ENCODE data around the gene INIP.

The INIP gene

DNA sequence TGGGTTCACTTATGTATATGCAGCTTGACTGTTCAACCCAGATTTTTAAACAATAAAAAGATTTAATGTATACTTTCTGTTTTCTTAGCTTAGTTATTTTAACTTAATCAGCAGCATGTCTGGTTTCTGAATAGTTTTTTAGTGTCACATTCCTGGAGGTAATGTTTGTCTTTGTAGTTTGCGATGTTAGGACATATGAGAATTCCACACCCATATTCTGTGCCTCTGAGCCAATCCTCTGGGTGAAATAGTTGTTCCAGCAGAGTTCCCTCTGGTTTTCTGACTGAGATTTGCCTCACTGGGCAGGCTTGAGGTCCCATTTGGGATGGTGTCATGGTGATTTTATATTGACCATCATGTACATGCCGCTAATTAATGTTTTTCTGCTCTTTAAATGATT lies 48.6 kb downstream of the INIP start:
- DNase-seq, result no peak

DNA sequence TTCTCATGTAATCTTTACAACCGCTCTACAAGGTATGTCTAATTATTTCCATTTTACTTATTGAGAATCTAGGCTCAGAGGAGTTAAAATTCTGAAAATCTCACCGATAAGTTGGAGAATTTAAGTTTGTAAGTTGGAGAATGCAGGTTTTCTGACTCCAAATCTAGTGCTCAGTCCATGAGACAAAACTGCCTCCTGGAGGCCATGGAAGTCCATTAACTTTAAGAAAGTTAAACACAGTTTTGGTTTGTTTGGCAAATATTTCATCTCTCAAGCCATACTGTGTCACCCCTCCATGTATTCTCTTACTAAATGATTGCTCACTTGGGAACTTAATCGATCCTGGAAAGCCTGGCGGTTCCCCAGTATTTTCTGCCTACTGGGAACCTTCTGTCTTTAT lies 52.6 kb downstream of the INIP start:
- peak; percentile 32 for DNase-seq

GRCh38 chr9:112664531-112664930 lies 53.4 kb downstream of the INIP start:
- peak; percentile 73 for DNase-seq

DNA sequence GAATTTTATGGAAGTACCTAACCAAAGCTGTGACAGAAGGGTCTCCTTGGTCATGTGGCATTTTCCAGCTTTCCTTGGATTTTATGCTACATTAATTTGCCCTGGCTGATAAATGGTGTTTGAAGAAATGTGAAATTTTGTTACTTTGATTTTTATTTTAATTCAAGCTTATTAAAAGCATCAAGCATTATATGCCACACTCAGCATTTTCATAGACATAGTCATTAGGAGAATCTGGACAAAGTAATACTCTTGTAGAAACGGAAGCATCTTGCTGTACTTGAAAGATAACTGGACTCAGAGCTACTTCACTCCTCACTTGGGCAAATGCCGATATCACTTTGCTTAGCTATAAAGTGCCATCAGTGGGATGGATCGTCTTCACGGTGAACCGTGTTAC lies 54.2 kb downstream of the INIP start:
- DNase-seq, result no peak

GRCh38 chr9:112659906-112660305 lies 58.0 kb downstream of the INIP start:
- no peak for DNase-seq

- no peak for DNase-seq
These were observed 62.2 kb downstream of the INIP start for GRCh38 chr9:112655668-112656067.

GRCh38 chr9:112654282-112654681 lies 63.6 kb downstream of the INIP start:
- DNase-seq, result no peak

DNA sequence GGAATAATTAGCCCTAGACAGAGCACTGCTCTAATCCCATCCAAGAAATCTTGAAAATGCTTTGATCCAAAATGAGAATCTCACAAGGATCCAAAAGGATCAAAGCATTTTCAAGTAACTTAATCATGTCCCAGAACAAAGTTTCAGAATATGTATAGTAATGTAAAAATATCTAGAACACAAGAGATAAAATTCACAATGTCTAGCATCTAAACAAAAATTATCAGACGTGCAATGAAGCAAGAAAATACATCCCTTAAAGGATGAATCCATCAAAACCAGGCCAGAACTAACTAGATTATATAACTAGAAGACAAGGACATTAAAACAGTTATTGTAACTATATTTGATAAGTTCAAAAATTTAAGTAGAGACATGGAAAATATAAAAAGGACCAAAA lies 69.3 kb downstream of the INIP start:
- no peak for DNase-seq

DNA sequence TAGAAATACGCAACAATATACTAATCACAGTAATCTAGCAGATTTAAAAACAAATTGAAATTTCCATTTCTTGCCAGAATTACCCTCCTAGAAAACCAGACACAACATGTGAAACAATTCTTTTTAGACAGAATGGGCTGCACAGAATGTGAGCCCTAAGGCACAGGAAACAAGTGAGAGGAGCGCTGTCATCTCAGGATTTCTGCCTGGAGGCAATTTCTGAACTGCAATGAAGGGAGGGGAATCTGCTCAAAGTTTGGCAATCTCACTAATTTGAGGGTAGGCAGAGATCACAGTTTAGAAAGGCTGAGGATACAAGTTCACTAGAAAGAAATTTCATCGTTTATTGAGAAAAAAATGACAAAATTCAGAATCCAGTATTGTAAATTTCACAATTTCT lies 70.3 kb downstream of the INIP start:
- DNase-seq, result no peak

- no peak for DNase-seq
These were observed 75.8 kb downstream of the INIP start for GRCh38 chr9:112642126-112642525.

DNA sequence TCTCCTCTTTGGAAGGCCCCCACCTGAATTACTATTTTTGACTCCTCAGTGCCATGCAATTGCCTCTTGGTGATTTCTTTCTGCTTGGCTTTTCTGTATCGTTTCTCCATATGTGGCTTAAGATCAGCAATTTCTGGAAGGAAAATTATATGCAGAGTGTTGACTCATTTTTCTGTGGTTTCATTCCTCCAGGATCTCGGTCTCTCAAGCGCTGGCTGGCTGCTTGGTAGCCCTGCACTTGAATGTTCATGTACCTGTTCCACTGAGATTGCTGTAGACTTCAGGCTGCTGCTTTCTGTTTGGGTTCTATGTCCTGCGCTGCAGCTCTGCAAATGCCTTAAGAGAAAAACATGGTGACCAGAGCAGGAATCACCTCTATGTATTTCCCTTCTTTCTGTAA lies 77.6 kb downstream of the INIP start:
- no peak for DNase-seq
